ENCODE measurements around the gene ABCD4.
A peak's percentile ranks its signal among the peaks of the same experiment; 100 is the strongest.

Gene ABCD4

GRCh38 chr14:74257078-74257940 is 45.4 kb downstream of the ABCD4 start:
- peak; percentile 88 for ATAC-seq
- TF ChIP-seq ZNF565 (CRISPR knock-in tag; conservative IDR thresholded peaks at IDR 0.05; ENCODE audit: low read depth) (no peak), GLIS3 (CRISPR knock-in tag; IDR thresholded peaks at IDR 0.05) (no peak), TSHZ2 (CRISPR knock-in tag; IDR thresholded peaks at IDR 0.05) (no peak), ISL1 (CRISPR knock-in tag; IDR thresholded peaks at IDR 0.05) (no peak), ARNTL (CRISPR knock-in tag; IDR thresholded peaks at IDR 0.05; ENCODE audit: borderline replicate concordance, low read depth) (no peak), ZFP3 (CRISPR knock-in tag; IDR thresholded peaks at IDR 0.05) (no peak), ZNF70 (CRISPR knock-in tag; IDR thresholded peaks at IDR 0.05) (no peak), PATZ1 (CRISPR knock-in tag; IDR thresholded peaks at IDR 0.05; ENCODE audit: borderline replicate concordance) (no peak), CSRNP3 (CRISPR knock-in tag; IDR thresholded peaks at IDR 0.05) (no peak), ZNF8 (CRISPR knock-in tag; IDR thresholded peaks at IDR 0.05) (no peak), ZC3H10 (CRISPR knock-in tag; IDR thresholded peaks at IDR 0.05) (no peak), POU6F1 (CRISPR knock-in tag; IDR thresholded peaks at IDR 0.05; ENCODE audit: borderline replicate concordance, low read depth) (no peak), RARB (CRISPR knock-in tag; IDR thresholded peaks at IDR 0.05) (no peak), ESRRG (CRISPR knock-in tag; IDR thresholded peaks at IDR 0.05) (no peak), TOX (CRISPR knock-in tag; IDR thresholded peaks at IDR 0.05; ENCODE audit: borderline replicate concordance) (no peak), CREB5 (CRISPR knock-in tag; IDR thresholded peaks at IDR 0.05; ENCODE audit: low read depth) (no peak), ZFP30 (CRISPR knock-in tag; IDR thresholded peaks at IDR 0.05) (no peak), OSR1 (CRISPR knock-in tag; IDR thresholded peaks at IDR 0.05) (no peak)

- no peak for ATAC-seq
- TF ChIP-seq RARB (CRISPR knock-in tag; IDR thresholded peaks at IDR 0.05) (no peak), CSRNP3 (CRISPR knock-in tag; IDR thresholded peaks at IDR 0.05) (no peak), TCF4 (CRISPR knock-in tag; IDR thresholded peaks at IDR 0.05; ENCODE audit: borderline replicate concordance) (no peak), SNAI2 (CRISPR knock-in tag; IDR thresholded peaks at IDR 0.05) (no peak)
These were observed 47.5 kb downstream of the ABCD4 start for GRCh38 chr14:74255281-74255680.

Data from SK-N-SH treated with all-trans-retinoic acid at 6 μM for 48 hours (cell line).